Measurements from ENCODE around the gene TMEM218. TPM values are rescaled to one million over a fixed set of nuclear protein-coding genes. Genes with fewer than 3 reads are reported as not detected.
A peak's percentile ranks its signal among the peaks of the same experiment; 100 is the strongest.

TMEM218 gene
- total RNA-seq, result 10 to 100 TPM; 13.7 to 15.6 TPM

GRCh38 chr11:125111343-125112207, at the start of gene TMEM218:
TSS of gene TMEM218 (minus strand) at chr11:125111626. CDS start at chr11:125102241, 9,385 bp downstream.
- peak within 1 kb of the TSS; percentile 83 for H3K27ac Mint-ChIP-seq
- H3K27me3 Mint-ChIP-seq, result peaks cover 2% of the 10 kb centered on the region
- H3K4me3 Mint-ChIP-seq, result peak within 1 kb of the TSS; percentile 94
- peaks cover 19% of the 10 kb centered on the region for H3K4me1 Mint-ChIP-seq
- DNase-seq, result peak; percentile 98
- ChIA-PET POLR2A (interaction anchor here (0.7 to 2.9 kb wide), 13 partner anchors 12 to 776 kb away, joined by 3 to 16 read pairs (median 5); partner anchors contain the start of genes CCDC15, EI24, HYLS1 and SLC37A2), CTCF (interaction anchor here (0.9 to 3.3 kb wide), 8 partner anchors 13 to 275 kb away, joined by 4 to 18 read pairs (median 8); no protein-coding TSS in a partner anchor)
- no peaks in the 10 kb centered on the region for H3K9me3 Mint-ChIP-seq
- peaks cover 3% of the 10 kb centered on the region for H3K36me3 Mint-ChIP-seq (ENCODE audit: low read depth)

- H3K9me3 Mint-ChIP-seq, result peaks cover 13% of the 10 kb centered on the region
- H3K4me3 Mint-ChIP-seq, result no peak overlapping the region
- ChIA-PET CTCF (interaction anchor here (1.2 kb wide), 1 partner anchor 16 kb away, joined by 3 read pairs; no protein-coding TSS in a partner anchor), POLR2A (no interaction called here)
- no peak overlapping the region for H3K27ac Mint-ChIP-seq
- no peaks in the 10 kb centered on the region for H3K4me1 Mint-ChIP-seq
- no peaks in the 10 kb centered on the region for H3K36me3 Mint-ChIP-seq (ENCODE audit: low read depth)
- DNase-seq, result no peak
- H3K27me3 Mint-ChIP-seq, result peaks cover 41% of the 10 kb centered on the region
Measured at GRCh38 chr11:125157953-125158680, 46.7 kb upstream of the TMEM218 start.

GRCh38 chr11:125157118-125157733, 45.8 kb upstream of the TMEM218 start:
- peaks cover 13% of the 10 kb centered on the region for H3K9me3 Mint-ChIP-seq
- peaks cover 35% of the 10 kb centered on the region for H3K27me3 Mint-ChIP-seq
- no peak overlapping the region for H3K27ac Mint-ChIP-seq
- no peaks in the 10 kb centered on the region for H3K36me3 Mint-ChIP-seq (ENCODE audit: low read depth)
- POLR2A ChIA-PET, result no interaction called here
- no peak overlapping the region for H3K4me3 Mint-ChIP-seq
- no peaks in the 10 kb centered on the region for H3K4me1 Mint-ChIP-seq
- CTCF ChIA-PET, result no interaction called here
- DNase-seq, result no peak

GRCh38 chr11:125156346-125157117, 45.1 kb upstream of the TMEM218 start:
- no peak for DNase-seq
- Mint-ChIP-seq H3K36me3 (ENCODE audit: low read depth) (no peaks in the 10 kb centered on the region), H3K27ac (no peak overlapping the region), H3K9me3 (peaks cover 13% of the 10 kb centered on the region), H3K4me1 (no peaks in the 10 kb centered on the region), H3K27me3 (peaks cover 30% of the 10 kb centered on the region), H3K4me3 (no peak overlapping the region)
- POLR2A ChIA-PET, result no interaction called here
- CTCF ChIA-PET, result no interaction called here

- Mint-ChIP-seq H3K4me1 (no peaks in the 10 kb centered on the region), H3K9me3 (peaks cover 13% of the 10 kb centered on the region), H3K36me3 (ENCODE audit: low read depth) (no peaks in the 10 kb centered on the region), H3K27ac (no peak overlapping the region), H3K4me3 (no peak overlapping the region), H3K27me3 (peaks cover 31% of the 10 kb centered on the region)
- no peak for DNase-seq
- ChIA-PET CTCF (no interaction called here), POLR2A (no interaction called here)
Measured at GRCh38 chr11:125155767-125156166, 44.3 kb upstream of the TMEM218 start.

- ChIA-PET POLR2A (no interaction called here), CTCF (no interaction called here)
- Mint-ChIP-seq H3K4me3 (no peak overlapping the region), H3K4me1 (no peaks in the 10 kb centered on the region), H3K36me3 (ENCODE audit: low read depth) (no peaks in the 10 kb centered on the region), H3K27me3 (peaks cover 29% of the 10 kb centered on the region), H3K9me3 (peaks cover 13% of the 10 kb centered on the region), H3K27ac (no peak overlapping the region)
- no peak for DNase-seq
Measured at GRCh38 chr11:125155100-125155444, 43.6 kb upstream of the TMEM218 start.

GRCh38 chr11:125154378-125155099, 43.1 kb upstream of the TMEM218 start:
- H3K4me1 Mint-ChIP-seq, result no peaks in the 10 kb centered on the region
- no peaks in the 10 kb centered on the region for H3K36me3 Mint-ChIP-seq (ENCODE audit: low read depth)
- H3K27me3 Mint-ChIP-seq, result peaks cover 33% of the 10 kb centered on the region
- POLR2A ChIA-PET, result no interaction called here
- no peak overlapping the region for H3K4me3 Mint-ChIP-seq
- CTCF ChIA-PET, result interaction anchor here (0.8 kb wide), 1 partner anchor 12 kb away, joined by 5 read pairs; no protein-coding TSS in a partner anchor
- peaks cover 13% of the 10 kb centered on the region for H3K9me3 Mint-ChIP-seq
- DNase-seq, result no peak
- no peak overlapping the region for H3K27ac Mint-ChIP-seq

GRCh38 chr11:125153837-125154236, 42.4 kb upstream of the TMEM218 start:
- Mint-ChIP-seq H3K27me3 (peaks cover 34% of the 10 kb centered on the region), H3K27ac (no peak overlapping the region), H3K4me3 (no peak overlapping the region), H3K9me3 (peaks cover 13% of the 10 kb centered on the region), H3K4me1 (no peaks in the 10 kb centered on the region), H3K36me3 (ENCODE audit: low read depth) (no peaks in the 10 kb centered on the region)
- no peak for DNase-seq
- CTCF ChIA-PET, result interaction anchor here (0.8 kb wide), 1 partner anchor 11 kb away, joined by 5 read pairs; no protein-coding TSS in a partner anchor
- POLR2A ChIA-PET, result no interaction called here

GRCh38 chr11:125148743-125149142, 37.3 kb upstream of the TMEM218 start:
- no peak for DNase-seq
- CTCF ChIA-PET, result no interaction called here
- H3K4me1 Mint-ChIP-seq, result no peaks in the 10 kb centered on the region
- H3K36me3 Mint-ChIP-seq (ENCODE audit: low read depth), result no peaks in the 10 kb centered on the region
- POLR2A ChIA-PET, result no interaction called here
- H3K4me3 Mint-ChIP-seq, result no peak overlapping the region
- no peaks in the 10 kb centered on the region for H3K9me3 Mint-ChIP-seq
- peaks cover 17% of the 10 kb centered on the region for H3K27me3 Mint-ChIP-seq
- no peak overlapping the region for H3K27ac Mint-ChIP-seq

GRCh38 chr11:125148011-125148410, 36.6 kb upstream of the TMEM218 start:
- Mint-ChIP-seq H3K4me3 (no peak overlapping the region), H3K4me1 (no peaks in the 10 kb centered on the region), H3K36me3 (ENCODE audit: low read depth) (no peaks in the 10 kb centered on the region), H3K27me3 (peaks cover 12% of the 10 kb centered on the region), H3K27ac (no peak overlapping the region), H3K9me3 (no peaks in the 10 kb centered on the region)
- ChIA-PET POLR2A (no interaction called here), CTCF (interaction anchor here (0.6 kb wide), 1 partner anchor 159 kb away, joined by 3 read pairs; no protein-coding TSS in a partner anchor)
- DNase-seq, result no peak

- POLR2A ChIA-PET, result no interaction called here
- H3K4me3 Mint-ChIP-seq, result no peak overlapping the region
- peaks cover 11% of the 10 kb centered on the region for H3K27me3 Mint-ChIP-seq
- no peaks in the 10 kb centered on the region for H3K9me3 Mint-ChIP-seq
- no peak overlapping the region for H3K27ac Mint-ChIP-seq
- H3K4me1 Mint-ChIP-seq, result no peaks in the 10 kb centered on the region
- no peak for DNase-seq
- H3K36me3 Mint-ChIP-seq (ENCODE audit: low read depth), result no peaks in the 10 kb centered on the region
- CTCF ChIA-PET, result no interaction called here
Measured at GRCh38 chr11:125147280-125147679, 35.9 kb upstream of the TMEM218 start.

- Mint-ChIP-seq H3K27me3 (peaks cover 16% of the 10 kb centered on the region), H3K4me1 (peaks cover 2% of the 10 kb centered on the region), H3K27ac (no peak overlapping the region), H3K4me3 (no peak overlapping the region), H3K9me3 (no peaks in the 10 kb centered on the region), H3K36me3 (ENCODE audit: low read depth) (no peaks in the 10 kb centered on the region)
- no peak for DNase-seq
- CTCF ChIA-PET, result no interaction called here
- POLR2A ChIA-PET, result no interaction called here
Measured at GRCh38 chr11:125146232-125146631, 34.8 kb upstream of the TMEM218 start.

Data from activated CD4-positive, alpha-beta memory T cell treated with anti-CD3 and anti-CD28 coated beads, Interleukin-2, amount 10 ng/mL, durations not matched to agents 7 days and 5 days (primary cell).